HG03575 (cell line): ENCODE data around the gene KDF1.
"Not testable (repeated sequence)": the region's sequence is repeated elsewhere in the genome, so short reads cannot be mapped to it uniquely, and the experiment has no call there.

Experiments used
- ATAC-seq: cut with Tn5 transposase; IDR thresholded peaks from one replicate; pipeline ENCODE4 v1.9.1; 2021; ENCODE audit not compliant: unreplicated experiment, insufficient number of reproducible peaks, low FRiP score; ENCODE audit errors: extremely low read depth

Gene KDF1

DNA sequence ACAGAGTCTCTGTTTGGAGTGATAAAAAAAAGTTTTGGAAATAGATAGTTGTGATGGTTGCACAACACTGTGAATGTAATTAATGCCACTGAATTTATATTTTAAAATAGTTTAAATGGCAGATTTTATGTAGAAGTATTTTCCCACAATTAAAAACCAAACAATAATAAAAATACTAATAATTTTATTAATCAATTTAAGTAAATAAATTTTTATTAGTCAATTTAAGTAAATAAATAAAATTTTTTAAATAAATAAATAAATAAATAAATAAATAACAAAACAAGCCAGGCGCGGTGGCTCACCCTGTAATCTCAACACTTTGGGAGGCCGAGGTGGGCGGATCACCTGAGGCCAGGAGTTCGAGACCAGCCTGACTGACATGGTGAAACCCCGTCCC lies 4.9 kb upstream of the KDF1 start:
- ATAC-seq = no peak

DNA sequence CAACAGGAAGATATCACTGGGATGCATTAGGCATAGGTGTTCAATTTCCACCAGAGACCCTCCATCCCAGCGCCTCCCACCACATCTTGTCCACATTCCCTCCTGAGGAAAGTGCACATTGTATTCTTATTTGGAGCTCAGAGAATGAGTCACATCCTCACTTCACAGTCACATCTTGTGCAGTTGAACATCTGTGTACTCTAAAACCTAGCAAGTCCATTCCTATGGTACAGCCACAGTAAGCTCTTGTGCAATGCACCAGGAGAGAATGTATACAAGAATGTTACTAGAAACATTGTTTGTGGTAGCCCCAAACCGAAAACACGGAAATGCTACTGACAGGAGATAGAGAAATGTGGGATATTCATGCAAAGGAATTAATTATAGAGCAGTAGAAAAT lies 1.6 kb upstream of the KDF1 start:
- no peak for ATAC-seq

DNA sequence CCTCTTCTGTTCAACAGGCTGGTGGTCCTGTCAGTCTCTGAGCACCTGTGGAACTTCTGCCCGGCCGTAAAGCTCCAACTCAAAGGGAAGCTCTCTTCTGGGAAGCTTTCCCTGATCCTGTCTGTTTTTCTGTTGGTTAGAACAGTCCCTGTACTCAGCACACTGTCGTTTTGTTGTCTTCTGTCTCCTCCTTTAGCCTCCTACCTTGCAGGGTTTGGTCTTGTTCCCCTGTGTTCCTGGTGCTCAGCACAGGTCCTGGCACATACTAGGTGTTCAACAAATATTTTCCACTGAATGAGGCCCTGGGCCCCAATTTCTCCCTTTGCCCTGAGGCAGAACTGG lies 328 bp upstream of the KDF1 start:
- ATAC-seq = no peak

DNA sequence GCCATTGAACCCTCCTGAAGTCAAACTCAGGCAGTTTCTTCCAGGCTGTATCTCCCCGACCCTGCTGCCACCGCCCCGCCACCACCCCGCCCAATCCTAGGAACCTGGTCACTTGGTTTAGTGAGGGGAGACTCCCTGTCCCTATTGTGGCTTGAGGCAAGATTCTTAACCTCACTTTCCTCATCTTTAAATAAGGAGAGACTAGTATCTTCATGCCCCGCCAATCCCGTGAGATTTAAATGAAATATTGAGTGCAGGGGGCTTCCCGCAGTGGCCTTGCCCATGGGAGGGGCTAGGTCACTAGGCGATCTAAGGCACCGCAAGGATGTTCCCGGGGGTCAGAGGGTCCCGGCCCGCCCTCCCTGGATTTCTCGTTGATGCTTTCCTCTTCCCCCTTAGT lies 998 bp downstream of the KDF1 start:
- ATAC-seq = no peak

DNA sequence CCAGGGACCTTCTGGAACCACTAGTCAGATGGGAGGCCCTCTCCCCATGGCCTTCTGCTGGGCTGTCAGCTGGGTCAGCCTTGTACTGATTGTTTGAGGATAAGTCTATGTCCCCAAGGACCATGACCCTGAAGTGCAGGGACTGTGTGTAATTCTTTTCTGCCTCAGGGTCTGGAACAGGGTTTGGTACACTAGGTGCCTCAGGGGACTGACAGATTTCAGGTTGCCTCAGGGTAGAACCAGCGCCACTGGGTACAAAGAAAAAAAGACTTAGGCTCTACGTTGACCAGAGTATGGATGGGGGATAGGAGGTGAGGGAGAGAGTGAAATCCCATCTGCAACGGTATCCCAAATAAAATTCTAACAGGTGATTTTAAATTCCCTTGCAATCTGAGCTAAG lies 3.0 kb downstream of the KDF1 start:
- ATAC-seq = no peak

DNA sequence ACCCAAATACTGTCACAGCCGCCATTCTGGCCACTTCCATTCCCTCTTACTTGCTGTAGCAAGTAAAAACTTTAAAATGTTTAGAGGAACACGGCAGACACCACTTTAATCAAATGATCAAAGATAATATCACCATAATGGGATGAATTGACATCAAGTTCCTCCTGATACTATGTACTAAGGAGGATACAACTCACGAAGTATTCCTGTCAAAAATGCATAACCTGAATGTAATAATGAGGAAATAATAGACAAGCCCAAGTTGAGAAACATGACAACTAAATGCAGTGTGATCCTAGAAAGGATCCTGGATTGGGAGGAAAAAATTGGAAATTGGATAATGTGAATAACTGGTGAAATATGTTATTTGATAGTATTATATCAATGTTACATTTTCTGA lies 3.9 kb downstream of the KDF1 start:
- no peak for ATAC-seq

DNA sequence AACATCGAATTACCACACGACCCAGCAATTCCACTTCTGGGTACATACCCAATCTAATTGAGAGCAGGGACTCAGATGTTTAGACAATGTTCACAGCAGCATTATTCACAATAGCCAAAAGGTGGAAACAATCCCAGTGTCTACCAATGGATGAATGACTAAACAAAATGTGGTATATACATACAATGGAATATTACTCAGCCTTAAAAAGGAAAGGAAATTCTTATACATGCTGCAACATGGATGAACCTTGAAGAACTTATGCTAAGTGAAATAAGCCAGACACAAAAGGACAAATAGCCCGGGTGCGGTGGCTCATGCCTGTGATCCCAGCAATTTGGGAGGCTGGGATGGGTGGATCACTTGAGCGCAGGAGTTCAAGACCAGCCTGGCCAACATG lies 6.9 kb downstream of the KDF1 start:
- ATAC-seq = no peak

DNA sequence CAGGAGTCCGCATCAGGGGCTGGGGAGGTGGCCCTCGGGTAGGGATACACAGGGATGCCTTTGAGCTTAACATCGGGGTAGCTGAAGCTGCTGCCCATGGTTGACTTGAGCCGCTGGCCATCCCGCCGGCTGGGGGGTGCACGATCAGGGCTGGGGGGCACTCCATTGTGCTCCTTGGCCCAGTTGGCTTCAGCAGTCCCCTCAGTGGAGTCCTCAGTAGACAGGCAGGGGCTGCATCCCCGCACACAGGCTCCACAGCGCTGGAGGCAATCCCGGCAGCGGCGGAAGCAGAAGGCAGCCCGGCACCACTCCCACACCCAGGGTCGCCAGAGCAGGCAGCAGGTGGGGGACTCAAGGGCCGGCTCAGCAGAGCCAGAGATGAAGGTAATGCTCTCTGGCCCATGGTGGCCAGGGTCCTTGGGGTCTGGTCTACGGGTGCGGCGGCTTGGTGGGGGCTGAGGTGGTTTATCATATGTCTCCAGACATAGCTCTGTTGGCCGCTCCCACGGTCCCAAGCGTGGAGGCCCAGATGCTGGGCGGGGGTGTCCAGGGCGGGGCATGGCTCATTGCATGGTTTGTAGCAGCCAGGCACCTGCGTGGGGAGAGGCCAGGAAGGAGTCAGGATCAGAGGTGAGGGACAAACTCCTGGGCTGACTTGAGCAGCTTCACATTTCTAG lies 8.3 kb downstream of the KDF1 start:
- no peak for ATAC-seq

DNA sequence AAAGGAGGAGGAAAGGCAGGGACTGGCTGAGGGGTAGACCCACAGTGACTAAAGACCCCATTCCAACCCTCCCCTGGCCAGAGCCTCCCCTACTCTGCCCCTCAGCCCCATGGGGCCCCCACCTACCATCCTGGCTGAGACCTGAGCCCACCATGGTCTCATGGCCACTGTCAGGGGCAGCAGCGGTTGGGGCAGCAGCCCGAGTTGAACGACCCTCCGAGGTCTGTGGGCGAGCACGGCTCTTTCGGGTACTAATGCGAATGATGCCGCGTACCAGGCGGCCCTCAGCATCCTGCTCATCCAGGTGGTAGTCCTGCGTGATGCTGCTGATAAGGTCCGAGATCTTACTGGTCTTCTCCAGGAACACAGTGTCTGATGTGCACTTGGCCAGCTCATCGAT lies 9.1 kb downstream of the KDF1 start:
- ATAC-seq = no peak

DNA sequence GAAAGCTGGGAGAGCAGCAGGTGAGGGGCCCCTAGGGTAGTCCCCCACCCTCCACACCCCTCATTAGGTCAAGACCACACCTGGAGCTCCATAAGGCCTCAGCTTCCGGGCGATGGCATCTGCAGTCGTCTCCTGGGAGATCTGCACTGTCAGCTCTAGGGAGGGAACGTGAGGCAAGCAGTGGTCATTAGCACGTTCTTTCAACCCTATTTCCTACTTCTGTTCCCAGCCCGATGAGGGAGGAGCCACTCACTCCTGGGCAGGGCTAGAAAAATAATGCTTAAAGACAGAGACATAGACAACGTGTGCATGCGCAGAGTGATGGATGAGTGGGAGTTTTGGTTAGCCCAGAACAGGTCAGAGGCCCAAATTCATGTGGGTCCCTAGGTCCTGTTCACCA lies 9.7 kb downstream of the KDF1 start:
- no peak for ATAC-seq

DNA sequence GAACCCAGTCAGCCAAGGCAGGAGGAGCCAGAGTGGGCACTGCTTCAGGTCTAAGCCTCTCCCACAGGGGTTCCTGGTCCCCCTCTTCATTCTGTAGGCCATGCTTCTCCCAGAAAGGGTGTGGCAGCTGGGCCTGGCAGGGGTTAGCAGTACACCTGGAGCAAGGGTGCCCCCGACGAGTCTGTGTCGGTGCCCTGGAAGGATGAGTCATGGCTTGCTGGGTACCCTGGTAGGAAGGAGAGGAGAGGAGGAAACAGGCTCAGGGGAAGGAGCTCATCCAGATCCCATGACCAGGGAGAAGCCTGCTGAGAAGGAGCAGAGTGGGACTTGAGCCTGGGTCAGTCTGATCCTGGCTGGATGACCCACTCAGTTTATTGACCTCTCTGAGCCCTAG lies 10.3 kb downstream of the KDF1 start:
- no peak for ATAC-seq

DNA sequence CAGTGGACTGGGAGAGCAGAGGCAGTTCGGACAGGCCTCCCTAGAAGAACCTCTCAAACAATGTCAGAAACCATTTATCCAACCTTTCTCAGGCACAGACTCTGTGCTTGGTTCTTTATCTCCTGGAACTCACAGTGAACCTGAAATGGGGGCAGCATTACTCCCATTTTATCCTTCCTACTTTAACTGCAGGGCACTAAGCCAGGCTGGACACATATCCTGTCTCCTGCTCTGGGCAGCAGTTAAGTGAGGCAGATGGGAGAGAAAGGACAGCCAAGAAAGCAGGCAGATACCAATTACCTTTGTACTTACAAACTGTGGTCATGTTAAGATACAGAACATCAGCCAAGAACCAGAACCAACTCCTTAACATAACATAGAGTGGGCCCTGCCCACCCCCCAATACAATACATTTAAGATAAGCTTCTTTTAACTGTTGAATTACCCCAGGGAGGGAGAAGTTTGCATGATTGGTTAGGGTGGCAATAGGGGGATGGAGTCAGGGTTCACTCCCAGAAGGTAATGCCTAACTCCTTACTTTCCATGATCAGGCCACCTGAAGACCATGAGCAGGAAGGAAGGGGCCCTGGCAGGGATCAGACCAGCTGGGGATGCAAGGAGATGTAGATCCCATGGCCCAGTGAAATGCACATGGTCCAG lies 10.9 kb downstream of the KDF1 start:
- ATAC-seq = no peak

DNA sequence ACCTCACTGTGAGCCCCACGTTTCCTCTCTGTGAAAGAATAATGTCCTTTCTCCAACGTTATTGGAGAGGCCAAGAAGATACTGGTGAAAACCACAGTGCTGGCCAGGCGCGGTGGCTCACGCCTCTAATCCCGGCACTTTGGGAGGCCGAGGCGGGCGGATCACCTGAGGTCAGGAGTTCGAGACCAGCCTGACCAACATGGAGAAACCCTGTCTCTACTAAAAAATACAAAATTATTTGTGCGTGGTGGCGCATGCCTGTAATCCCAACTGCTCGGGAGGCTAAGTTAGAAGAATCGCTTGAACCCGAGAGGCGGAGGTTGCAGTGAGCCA lies 11.6 kb downstream of the KDF1 start:
- not testable (repeated sequence) for ATAC-seq

DNA sequence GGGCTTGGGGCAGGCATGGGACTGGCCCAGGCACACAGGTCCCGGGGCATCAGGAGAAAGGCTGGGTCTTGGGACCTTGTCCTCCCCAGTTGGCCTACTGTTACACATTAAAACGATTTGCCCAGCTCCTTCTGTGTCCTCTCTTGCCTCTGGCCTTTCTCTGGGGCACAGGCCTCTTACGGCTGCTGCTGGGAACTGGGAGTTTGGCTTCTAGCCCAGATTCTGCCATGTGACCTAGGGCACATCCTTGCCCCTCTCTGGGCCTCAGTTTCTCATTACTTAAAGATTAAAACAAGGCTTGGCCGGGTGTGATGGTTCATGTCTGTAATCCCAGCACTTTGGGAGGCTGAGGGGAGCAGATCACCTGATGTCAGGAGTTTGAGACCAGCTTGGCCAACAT lies 14.0 kb downstream of the KDF1 start:
- no peak for ATAC-seq

DNA sequence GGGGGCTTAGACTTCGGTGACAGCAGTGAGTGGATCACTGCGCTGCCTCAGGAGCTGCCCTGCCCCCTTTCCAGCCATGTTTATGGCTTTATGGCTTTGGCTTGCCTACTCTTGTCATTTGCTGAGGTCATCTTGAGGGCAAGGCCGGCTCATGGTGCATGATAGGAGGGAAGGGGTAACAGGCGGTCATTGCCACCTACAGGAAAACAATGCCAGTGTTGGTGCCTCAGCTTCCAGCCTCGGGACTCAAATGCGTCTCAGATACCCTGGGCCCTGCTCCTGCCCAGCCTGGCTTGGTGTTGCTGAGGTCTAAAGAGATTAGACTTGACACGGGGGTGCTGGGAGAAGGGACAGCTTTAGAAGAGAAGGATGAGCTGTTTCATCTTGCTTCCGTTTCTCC lies 14.5 kb downstream of the KDF1 start:
- ATAC-seq = no peak

DNA sequence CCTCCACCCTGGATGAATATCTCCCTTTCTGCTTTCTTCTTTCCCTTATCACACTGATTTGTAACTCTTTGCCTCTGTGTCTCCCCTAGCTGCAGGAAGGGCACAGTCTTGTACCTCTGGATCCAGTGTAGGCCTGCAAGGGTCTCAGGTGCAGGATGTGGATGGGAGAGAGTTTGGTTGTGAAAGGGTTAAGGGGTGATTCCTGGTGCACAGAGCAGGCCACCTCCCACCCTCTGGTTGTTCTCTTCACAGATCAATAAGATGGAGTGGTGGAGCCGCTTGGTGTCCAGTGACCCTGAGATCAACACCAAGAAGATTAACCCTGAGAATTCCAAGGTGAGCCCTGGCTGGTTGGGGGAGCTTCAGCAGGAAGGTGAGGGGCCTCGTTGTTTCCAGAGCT lies 15.1 kb downstream of the KDF1 start:
- ATAC-seq = no peak

DNA sequence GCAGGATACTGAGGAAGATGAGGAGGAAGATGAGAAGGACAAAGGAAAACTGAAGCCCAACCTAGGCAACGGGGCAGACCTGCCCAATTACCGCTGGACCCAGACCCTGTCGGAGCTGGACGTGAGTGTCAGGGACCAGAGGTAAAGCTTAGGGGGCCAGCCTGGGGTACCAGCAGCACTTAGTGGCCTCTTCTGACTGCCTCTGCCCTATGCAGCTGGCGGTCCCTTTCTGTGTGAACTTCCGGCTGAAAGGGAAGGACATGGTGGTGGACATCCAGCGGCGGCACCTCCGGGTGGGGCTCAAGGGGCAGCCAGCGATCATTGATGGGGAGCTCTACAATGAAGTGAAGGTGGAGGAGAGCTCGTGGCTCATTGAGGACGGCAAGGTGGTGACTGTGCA lies 17.6 kb downstream of the KDF1 start:
- no peak for ATAC-seq

DNA sequence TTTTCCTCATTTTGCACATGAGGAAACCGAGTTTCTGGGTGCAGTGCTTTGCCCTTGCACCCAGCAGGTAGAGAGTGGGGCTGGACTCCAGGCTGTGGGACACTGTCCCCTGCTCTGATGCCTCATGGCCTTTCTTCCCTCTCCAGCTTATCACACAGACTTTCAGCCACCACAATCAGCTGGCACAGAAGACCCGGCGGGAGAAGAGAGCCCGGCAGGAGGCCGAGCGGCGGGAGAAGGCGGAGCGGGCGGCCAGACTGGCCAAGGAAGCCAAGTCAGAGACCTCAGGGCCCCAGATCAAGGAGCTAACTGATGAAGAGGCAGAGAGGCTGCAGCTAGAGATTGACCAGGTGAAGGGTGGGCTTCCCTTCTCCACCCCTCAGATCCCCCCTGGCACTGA lies 19.0 kb downstream of the KDF1 start:
- ATAC-seq = no peak

DNA sequence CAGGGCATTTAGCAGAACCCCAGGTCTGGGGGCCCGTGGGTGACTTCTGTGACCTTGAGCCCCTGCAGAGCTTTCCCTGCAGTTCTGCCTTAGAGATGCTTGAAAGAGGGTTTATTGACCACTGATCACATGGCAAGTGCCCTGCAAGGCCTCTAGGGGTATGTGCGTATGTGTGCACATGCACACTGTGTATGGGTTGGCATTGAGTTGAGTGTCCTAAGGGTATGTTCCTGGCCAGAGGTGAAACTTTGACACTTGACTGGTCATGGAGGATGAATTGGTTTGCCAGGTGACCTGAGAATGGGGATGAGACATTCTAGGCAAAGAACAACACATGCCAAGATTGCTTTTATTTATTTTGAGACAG lies 21.6 kb downstream of the KDF1 start:
- ATAC-seq = no peak

DNA sequence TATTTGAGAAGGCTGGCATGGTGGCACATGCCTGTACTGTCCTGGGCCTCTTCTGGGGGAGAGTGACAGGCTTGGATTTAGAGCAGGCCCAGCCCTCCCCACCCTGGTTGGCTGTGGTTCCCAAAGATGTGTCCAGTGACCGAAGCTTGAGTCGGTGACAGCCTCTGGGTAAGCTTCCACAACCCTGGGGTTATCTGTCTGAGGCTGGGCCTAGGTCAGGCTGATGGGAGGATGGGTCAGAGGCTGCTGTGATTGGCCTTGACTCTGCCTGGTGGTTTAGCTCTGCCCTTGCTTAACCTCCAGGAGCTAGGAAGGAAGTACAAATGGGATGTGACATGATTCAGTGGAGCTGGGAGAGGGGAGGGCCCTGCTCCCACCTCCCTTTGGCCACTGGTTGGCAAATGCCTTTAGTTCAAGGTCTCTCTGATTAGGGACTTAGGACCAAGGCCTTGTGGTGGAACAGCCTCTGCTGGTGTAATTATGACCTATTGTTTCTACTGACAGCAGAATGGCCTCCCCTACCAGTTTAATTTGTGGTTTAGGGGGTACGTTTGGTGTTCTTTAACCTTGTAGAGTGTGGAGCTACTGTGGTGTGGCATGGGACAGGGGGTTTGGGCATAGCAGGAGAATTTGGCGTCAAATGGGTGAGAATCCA lies 22.1 kb downstream of the KDF1 start:
- no peak for ATAC-seq

DNA sequence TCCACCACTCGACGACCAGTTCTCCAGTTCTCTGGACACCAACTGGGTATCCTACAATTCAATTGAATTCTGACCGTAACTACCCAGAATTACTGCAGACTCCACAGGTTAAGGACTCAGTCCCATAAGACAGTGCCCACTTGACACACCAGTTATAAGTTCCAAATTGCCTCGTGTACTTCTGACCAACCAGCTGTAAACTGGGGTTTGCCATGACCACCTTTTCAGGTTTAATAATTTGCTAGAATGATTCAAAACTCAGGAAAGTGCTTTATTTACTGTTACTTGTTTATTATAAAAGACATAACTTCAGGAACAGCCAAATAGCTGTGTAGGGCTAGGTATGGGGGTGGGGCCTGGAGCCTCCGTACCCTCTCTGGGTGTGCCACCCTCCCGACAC lies 23.4 kb downstream of the KDF1 start:
- no peak for ATAC-seq
